Lower leg skin (tissue), 3 donors: ENCODE measurements around the gene PIK3CB.
"Not testable (repeated sequence)": the region's sequence is repeated elsewhere in the genome, so short reads cannot be mapped to it uniquely, and the experiment has no call there.

Experiments
- POLR2A ChIP-seq, 2 donors: fragments of 450-650 bp; IDR thresholded peaks; one replicate each; pipeline ENCODE4 v1.6.1; 2016 to 2017; ENCODE audit warnings: antibody characterized with exemption in 2 of 2, mild to moderate bottlenecking in 1 of 2, moderate library complexity in 1 of 2
- TF ChIP-seq, protein P1 (sequence below), 3 donors: fragments of 450-650 bp; IDR thresholded peaks; one replicate each; pipeline ENCODE4 v1.5.1; 2016; ENCODE audit warnings: antibody characterized with exemption in 3 of 3, mild to moderate bottlenecking in 3 of 3, moderate library complexity in 2 of 3

DNA sequence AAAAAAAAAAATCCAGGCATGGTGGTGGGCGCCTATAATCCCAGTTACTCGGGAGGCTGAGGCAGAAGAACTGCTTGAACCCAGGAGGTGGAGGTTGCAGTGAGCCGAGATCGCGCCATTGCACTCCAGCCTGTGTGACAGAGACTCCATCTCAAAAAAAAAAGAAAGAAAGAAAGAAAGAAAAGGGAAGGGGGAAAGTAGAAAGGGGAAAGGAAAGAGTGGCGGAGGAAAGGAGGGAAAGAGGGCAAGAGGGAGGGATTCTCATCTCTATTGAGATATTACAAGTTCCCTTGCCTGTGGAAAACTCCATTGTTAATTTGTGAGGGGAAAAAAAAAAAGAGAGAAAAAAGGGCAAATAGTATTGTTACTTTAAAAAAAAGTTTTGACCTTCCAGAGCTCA is 32.5 kb downstream of the PIK3CB start:
- TF ChIP-seq, protein P1, sequence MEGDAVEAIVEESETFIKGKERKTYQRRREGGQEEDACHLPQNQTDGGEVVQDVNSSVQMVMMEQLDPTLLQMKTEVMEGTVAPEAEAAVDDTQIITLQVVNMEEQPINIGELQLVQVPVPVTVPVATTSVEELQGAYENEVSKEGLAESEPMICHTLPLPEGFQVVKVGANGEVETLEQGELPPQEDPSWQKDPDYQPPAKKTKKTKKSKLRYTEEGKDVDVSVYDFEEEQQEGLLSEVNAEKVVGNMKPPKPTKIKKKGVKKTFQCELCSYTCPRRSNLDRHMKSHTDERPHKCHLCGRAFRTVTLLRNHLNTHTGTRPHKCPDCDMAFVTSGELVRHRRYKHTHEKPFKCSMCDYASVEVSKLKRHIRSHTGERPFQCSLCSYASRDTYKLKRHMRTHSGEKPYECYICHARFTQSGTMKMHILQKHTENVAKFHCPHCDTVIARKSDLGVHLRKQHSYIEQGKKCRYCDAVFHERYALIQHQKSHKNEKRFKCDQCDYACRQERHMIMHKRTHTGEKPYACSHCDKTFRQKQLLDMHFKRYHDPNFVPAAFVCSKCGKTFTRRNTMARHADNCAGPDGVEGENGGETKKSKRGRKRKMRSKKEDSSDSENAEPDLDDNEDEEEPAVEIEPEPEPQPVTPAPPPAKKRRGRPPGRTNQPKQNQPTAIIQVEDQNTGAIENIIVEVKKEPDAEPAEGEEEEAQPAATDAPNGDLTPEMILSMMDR (IDR thresholded peaks at IDR 0.05), result not testable (repeated sequence)
- not testable (repeated sequence) for TF ChIP-seq POLR2A (IDR thresholded peaks at IDR 0.05)
